WTC11 (cell line): ENCODE data around the gene NCOA6.

Experiments
- ATF3 ChIP-seq: sonication (generic); formaldehyde crosslinking; conservative IDR thresholded peaks from 2 replicates; pipeline ENCODE4 v1.8.1; 2022; ENCODE audit warnings: mild to moderate bottlenecking, missing genetic modification reagents
- CREB1 ChIP-seq: sonication (generic); formaldehyde crosslinking; IDR thresholded peaks from 2 replicates; pipeline ENCODE4 v1.8.0; 2023; ENCODE audit warnings: mild to moderate bottlenecking, missing genetic modification reagents
- FOXK1 ChIP-seq: sonication (generic); formaldehyde crosslinking; IDR thresholded peaks from 2 replicates; pipeline ENCODE4 v1.8.0; 2022; ENCODE audit warnings: mild to moderate bottlenecking, moderate library complexity, missing genetic modification reagents
- GABPB1 ChIP-seq: sonication (generic); formaldehyde crosslinking; IDR thresholded peaks from 2 replicates; pipeline ENCODE4 v1.8.1; 2023; ENCODE audit warnings: mild to moderate bottlenecking, missing genetic modification reagents
- IRF2 ChIP-seq: sonication (generic); formaldehyde crosslinking; IDR thresholded peaks from 2 replicates; pipeline ENCODE4 v1.8.0; 2022; ENCODE audit warnings: low read depth, missing genetic modification reagents, borderline replicate concordance
- NFE2L1 ChIP-seq: sonication (generic); formaldehyde crosslinking; IDR thresholded peaks from 2 replicates; pipeline ENCODE4 v1.8.1; 2023; ENCODE audit warnings: missing genetic modification reagents
- NFYB ChIP-seq: sonication (generic); formaldehyde crosslinking; conservative IDR thresholded peaks from 2 replicates; pipeline ENCODE4 v1.8.0; 2022; ENCODE audit warnings: low read depth, missing genetic modification reagents
- TEAD1 ChIP-seq: sonication (generic); formaldehyde crosslinking; IDR thresholded peaks from 2 replicates; pipeline ENCODE4 v1.8.0; 2022; ENCODE audit warnings: mild to moderate bottlenecking, missing genetic modification reagents
- TEAD4 ChIP-seq: sonication (generic); formaldehyde crosslinking; IDR thresholded peaks from 2 replicates; pipeline ENCODE4 v1.8.0; 2022; ENCODE audit warnings: mild to moderate bottlenecking, missing genetic modification reagents
- TF ChIP-seq, protein P1 (sequence below): fragments of 200-600 bp; IDR thresholded peaks from 2 replicates; pipeline ENCODE4 v1.8.0; 2022; ENCODE audit warnings: antibody characterized with exemption
- TF ChIP-seq, protein P2 (sequence below): sonication (generic); formaldehyde crosslinking; IDR thresholded peaks from 2 replicates; pipeline ENCODE4 v1.8.0; 2022; ENCODE audit warnings: mild to moderate bottlenecking, missing genetic modification reagents

DNA sequence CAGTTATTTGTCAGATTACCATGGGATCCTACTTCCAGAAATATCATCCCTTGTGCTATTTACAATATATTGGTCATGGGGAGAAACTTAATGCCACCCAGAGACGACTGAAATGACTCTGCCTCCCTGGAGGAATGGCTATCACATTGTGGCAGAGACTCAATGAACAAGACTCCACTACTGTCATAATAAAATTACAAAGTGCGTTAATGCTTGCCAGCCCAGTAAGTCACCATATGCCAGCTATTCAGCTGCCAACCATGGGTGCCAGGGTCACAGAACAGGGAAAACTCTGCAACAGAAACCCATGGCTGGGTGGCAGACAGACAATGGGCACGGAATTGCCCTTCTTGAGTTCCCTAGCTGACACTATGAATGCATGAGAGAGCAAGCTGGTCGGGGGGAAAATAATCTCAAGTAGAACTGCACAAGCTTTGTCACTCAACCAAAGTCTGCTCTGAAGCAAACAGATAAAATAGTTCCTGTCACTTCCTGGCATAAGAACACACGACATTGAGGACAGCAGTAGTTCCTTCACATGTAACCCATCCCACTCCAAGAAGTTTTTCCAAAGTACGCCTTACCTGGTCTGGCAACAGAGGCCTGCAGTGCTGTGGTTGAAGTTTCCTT is 89.2 kb downstream of the NCOA6 start:
- TF ChIP-seq CREB1 (CRISPR knock-in tag) (no peak), FOXK1 (no peak), NFYB (no peak), GABPB1 (CRISPR knock-in tag) (no peak), TEAD4 (CRISPR knock-in tag) (no peak), NFE2L1 (CRISPR knock-in tag) (no peak), TEAD1 (CRISPR knock-in tag) (no peak), ATF3 (CRISPR knock-in tag) (no peak), IRF2 (CRISPR knock-in tag) (no peak)
- TF ChIP-seq, protein P1, sequence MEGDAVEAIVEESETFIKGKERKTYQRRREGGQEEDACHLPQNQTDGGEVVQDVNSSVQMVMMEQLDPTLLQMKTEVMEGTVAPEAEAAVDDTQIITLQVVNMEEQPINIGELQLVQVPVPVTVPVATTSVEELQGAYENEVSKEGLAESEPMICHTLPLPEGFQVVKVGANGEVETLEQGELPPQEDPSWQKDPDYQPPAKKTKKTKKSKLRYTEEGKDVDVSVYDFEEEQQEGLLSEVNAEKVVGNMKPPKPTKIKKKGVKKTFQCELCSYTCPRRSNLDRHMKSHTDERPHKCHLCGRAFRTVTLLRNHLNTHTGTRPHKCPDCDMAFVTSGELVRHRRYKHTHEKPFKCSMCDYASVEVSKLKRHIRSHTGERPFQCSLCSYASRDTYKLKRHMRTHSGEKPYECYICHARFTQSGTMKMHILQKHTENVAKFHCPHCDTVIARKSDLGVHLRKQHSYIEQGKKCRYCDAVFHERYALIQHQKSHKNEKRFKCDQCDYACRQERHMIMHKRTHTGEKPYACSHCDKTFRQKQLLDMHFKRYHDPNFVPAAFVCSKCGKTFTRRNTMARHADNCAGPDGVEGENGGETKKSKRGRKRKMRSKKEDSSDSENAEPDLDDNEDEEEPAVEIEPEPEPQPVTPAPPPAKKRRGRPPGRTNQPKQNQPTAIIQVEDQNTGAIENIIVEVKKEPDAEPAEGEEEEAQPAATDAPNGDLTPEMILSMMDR = no peak
- TF ChIP-seq, protein P2, sequence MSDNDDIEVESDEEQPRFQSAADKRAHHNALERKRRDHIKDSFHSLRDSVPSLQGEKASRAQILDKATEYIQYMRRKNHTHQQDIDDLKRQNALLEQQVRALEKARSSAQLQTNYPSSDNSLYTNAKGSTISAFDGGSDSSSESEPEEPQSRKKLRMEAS (CRISPR knock-in tag) = no peak
